CD8-positive, alpha-beta memory T cell (primary cell): ENCODE data around the gene CES1. TPM values are rescaled to one million over a fixed set of nuclear protein-coding genes. Genes with fewer than 3 reads are reported as not detected.
"Not testable (repeated sequence)": the region's sequence is repeated elsewhere in the genome, so short reads cannot be mapped to it uniquely, and the experiment has no call there.

Experiments
- CTCF ChIA-PET: fragments of 350-600 bp; sonication (Branson Sonifier 250); formaldehyde crosslinking; loops from one replicate; lab custom pipeline; 2021; ENCODE audit warnings: antibody characterized with exemption; lab: Charles Lee
- POLR2A ChIA-PET: fragments of 350-600 bp; sonication (Branson Sonifier 250); formaldehyde crosslinking; loops from one replicate; lab custom pipeline; 2021; ENCODE audit warnings: antibody characterized with exemption; lab: Charles Lee
- DNase-seq, 5 donors: peaks; one replicate each; pipeline versions ENCODE4 v3.0.0 to v3.0.0-alpha.2; 2020 to 2022; ENCODE audit warnings: mixed read lengths in 1 of 5
- H3K27ac ChIP-seq: one replicate; pipeline ENCODE4 v1.7.0; 2013; ENCODE audit warnings: low read depth, mild to moderate bottlenecking, low read length, moderate library complexity
- H3K27me3 ChIP-seq: 2 replicates; pipeline ENCODE4 v1.7.0; 2013; ENCODE audit warnings: low read length, mild to moderate bottlenecking; ENCODE audit not compliant: insufficient read depth, poor library complexity, severe bottlenecking
- H3K36me3 ChIP-seq: 2 replicates; pipeline ENCODE4 v1.7.0; 2013; ENCODE audit warnings: mild to moderate bottlenecking, low read length, moderate library complexity; ENCODE audit not compliant: insufficient read depth
- H3K4me1 ChIP-seq: 2 replicates; pipeline ENCODE4 v1.7.0; 2013; ENCODE audit warnings: mild to moderate bottlenecking, low read length, moderate library complexity; ENCODE audit not compliant: insufficient read depth
- H3K4me3 ChIP-seq: 2 replicates; pipeline ENCODE4 v1.7.0; 2013; ENCODE audit warnings: mild to moderate bottlenecking, low read length
- H3K9me3 ChIP-seq: 2 replicates; pipeline ENCODE4 v1.7.0; 2013; ENCODE audit warnings: mild to moderate bottlenecking, low read length
- H3K27ac Mint-ChIP-seq, 8 donors: one replicate each; pipeline ENCODE4 v1.8.0; 2020 to 2021; ENCODE audit warnings: mixed read lengths in 8 of 8, mild to moderate bottlenecking in 6 of 8, inconsistent platforms in 3 of 8, moderate library complexity in 3 of 8
- H3K27me3 Mint-ChIP-seq, 2 donors: one replicate each; pipeline ENCODE4 v1.8.0; 2020 to 2021; ENCODE audit warnings: mixed read lengths in 2 of 2, mild to moderate bottlenecking in 1 of 2, moderate library complexity in 1 of 2
- H3K36me3 Mint-ChIP-seq, 3 donors: one replicate each; pipeline ENCODE4 v1.8.0; 2020 to 2021; ENCODE audit warnings: mixed read lengths in 3 of 3, inconsistent platforms in 1 of 3, mild to moderate bottlenecking in 1 of 3
- H3K4me1 Mint-ChIP-seq, 3 donors: one replicate each; pipeline ENCODE4 v1.8.0; 2020 to 2021; ENCODE audit warnings: mixed read lengths in 3 of 3, inconsistent platforms in 1 of 3, mild to moderate bottlenecking in 1 of 3
- H3K4me3 Mint-ChIP-seq, 7 donors: one replicate each; pipeline ENCODE4 v1.8.0; 2020 to 2021; ENCODE audit warnings: mixed read lengths in 7 of 7, mild to moderate bottlenecking in 6 of 7, moderate library complexity in 4 of 7, inconsistent platforms in 2 of 7
- H3K9me3 Mint-ChIP-seq, 5 donors: one replicate each; pipeline ENCODE4 v1.8.0; 2020 to 2022; ENCODE audit warnings: mixed read lengths in 5 of 5, mild to moderate bottlenecking in 3 of 5, moderate library complexity in 2 of 5, inconsistent platforms in 1 of 5
- polyA plus RNA-seq: library from polyadenylated mRNA; unstranded; fragments of 300-500 nt; fragmentation: Illumina TruSeq; gene quantifications from one replicate; pipeline ENCODE4 v1.2.3, GENCODE V29; 2021
- total RNA-seq, 2 experiments: library from RNA; stranded (reverse); gene quantifications; one replicate each; pipeline ENCODE4 v1.2.3, GENCODE V29; 2021

Gene CES1
- total and polyA plus RNA-seq, 3 experiments from 2014 or later, result 0.24 to 4.9 TPM; not detected in 1

GRCh38 chr16:55861288-55861687, 28.4 kb upstream of the CES1 start:
- no peaks in the 10 kb centered on the region for H3K36me3 Mint-ChIP-seq
- CTCF ChIA-PET, result no interaction called here

GRCh38 chr16:55857650-55858049, 24.8 kb upstream of the CES1 start:
- DNase-seq, POLR2A ChIA-PET, H3K36me3 Mint-ChIP-seq, H3K4me1 Mint-ChIP-seq, H3K27ac Mint-ChIP-seq, H3K9me3 ChIP-seq, H3K4me3 ChIP-seq, CTCF ChIA-PET, H3K27me3 ChIP-seq, H3K4me3 Mint-ChIP-seq, H3K9me3 Mint-ChIP-seq, H3K27ac ChIP-seq, H3K36me3 ChIP-seq, H3K4me1 ChIP-seq: not testable (repeated sequence)
- peaks cover 21 to 29% of the 10 kb centered on the region in 2 donors for H3K27me3 Mint-ChIP-seq

More at GRCh38 chr16:55861288-55861687, 28.4 kb upstream of the CES1 start:
- Mint-ChIP-seq H3K27me3 (peaks cover 12 to 13% of the 10 kb centered on the region in 2 donors), H3K9me3 (no peaks in the 10 kb centered on the region), H3K4me1 (no peaks in the 10 kb centered on the region), H3K27ac (no peak overlapping the region), H3K4me3 (no peak overlapping the region)
- Histone ChIP-seq H3K27me3 (peaks cover 8% of the 10 kb centered on the region), H3K36me3 (no peaks in the 10 kb centered on the region), H3K27ac (no peak overlapping the region), H3K4me1 (no peaks in the 10 kb centered on the region), H3K4me3 (no peak overlapping the region), H3K9me3 (no peaks in the 10 kb centered on the region)
- DNase-seq, result no peak
- POLR2A ChIA-PET, result no interaction called here

GRCh38 chr16:55856950-55857349, 24.1 kb upstream of the CES1 start:
- Mint-ChIP-seq H3K36me3 (no peaks in the 10 kb centered on the region), H3K27ac (no peak overlapping the region), H3K4me1 (no peaks in the 10 kb centered on the region), H3K9me3 (no peaks in the 10 kb centered on the region), H3K27me3 (peaks cover 21 to 29% of the 10 kb centered on the region in 2 donors), H3K4me3 (no peak overlapping the region)
- no peak overlapping the region for H3K4me3 ChIP-seq
- DNase-seq, result no peak
- CTCF ChIA-PET, result no interaction called here
- H3K27me3 ChIP-seq, result peaks cover 4% of the 10 kb centered on the region
- POLR2A ChIA-PET, result no interaction called here
- no peaks in the 10 kb centered on the region for H3K36me3 ChIP-seq
- no peak overlapping the region for H3K27ac ChIP-seq
- H3K4me1 ChIP-seq, result no peaks in the 10 kb centered on the region
- no peaks in the 10 kb centered on the region for H3K9me3 ChIP-seq

- no peak for DNase-seq
Observed at GRCh38 chr16:55853114-55853513, 20.2 kb upstream of the CES1 start.

GRCh38 chr16:55849536-55849935, 16.6 kb upstream of the CES1 start:
- Histone ChIP-seq H3K27ac (no peak overlapping the region), H3K4me1 (no peaks in the 10 kb centered on the region), H3K27me3 (no peaks in the 10 kb centered on the region), H3K36me3 (no peaks in the 10 kb centered on the region), H3K4me3 (no peak overlapping the region), H3K9me3 (no peaks in the 10 kb centered on the region)
- ChIA-PET POLR2A (no interaction called here), CTCF (interaction anchor here (0.7 kb wide), 1 partner anchor 10 kb away, joined by 3 read pairs; no protein-coding TSS in a partner anchor)
- Mint-ChIP-seq H3K9me3 (no peaks in the 10 kb centered on the region), H3K4me1 (no peaks in the 10 kb centered on the region), H3K27me3 (peaks cover 26 to 48% of the 10 kb centered on the region in 2 donors), H3K4me3 (no peak overlapping the region), H3K36me3 (no peaks in the 10 kb centered on the region), H3K27ac (no peak overlapping the region)
- no peak for DNase-seq

More at GRCh38 chr16:55853114-55853513, 20.2 kb upstream of the CES1 start:
- Mint-ChIP-seq H3K4me1 (no peaks in the 10 kb centered on the region), H3K27me3 (peaks cover 25 to 47% of the 10 kb centered on the region in 2 donors), H3K4me3 (no peak overlapping the region), H3K9me3 (no peaks in the 10 kb centered on the region), H3K36me3 (no peaks in the 10 kb centered on the region), H3K27ac (no peak overlapping the region)
- ChIA-PET POLR2A (no interaction called here), CTCF (no interaction called here)
- Histone ChIP-seq H3K36me3 (no peaks in the 10 kb centered on the region), H3K4me1 (no peaks in the 10 kb centered on the region), H3K4me3 (no peak overlapping the region), H3K9me3 (no peaks in the 10 kb centered on the region), H3K27me3 (peaks cover 4% of the 10 kb centered on the region), H3K27ac (no peak overlapping the region)

- Histone ChIP-seq H3K27me3 (no peaks in the 10 kb centered on the region), H3K27ac (no peak overlapping the region), H3K4me3 (no peak overlapping the region), H3K9me3 (no peaks in the 10 kb centered on the region), H3K36me3 (no peaks in the 10 kb centered on the region), H3K4me1 (no peaks in the 10 kb centered on the region)
- Mint-ChIP-seq H3K27me3 (peaks cover 26 to 51% of the 10 kb centered on the region in 2 donors), H3K36me3 (no peaks in the 10 kb centered on the region), H3K9me3 (no peaks in the 10 kb centered on the region), H3K4me3 (no peak overlapping the region), H3K27ac (no peak overlapping the region), H3K4me1 (no peaks in the 10 kb centered on the region)
- POLR2A ChIA-PET, result no interaction called here
- CTCF ChIA-PET, result no interaction called here
- DNase-seq, result no peak
Observed at GRCh38 chr16:55846598-55847346, 13.9 kb upstream of the CES1 start.

GRCh38 chr16:55843105-55843395, 10.2 kb upstream of the CES1 start:
- Histone ChIP-seq H3K27me3 (no peaks in the 10 kb centered on the region), H3K36me3 (no peaks in the 10 kb centered on the region), H3K4me1 (no peaks in the 10 kb centered on the region), H3K9me3 (no peaks in the 10 kb centered on the region), H3K27ac (no peak overlapping the region), H3K4me3 (no peak overlapping the region)
- Mint-ChIP-seq H3K4me3 (no peak overlapping the region), H3K27ac (no peak overlapping the region), H3K9me3 (no peaks in the 10 kb centered on the region), H3K36me3 (no peaks in the 10 kb centered on the region), H3K27me3 (peaks cover 10 to 32% of the 10 kb centered on the region in 2 donors), H3K4me1 (peaks cover 4 to 9% (median 5%) of the 10 kb centered on the region in 3 donors)
- no peak for DNase-seq
- CTCF ChIA-PET, result no interaction called here
- POLR2A ChIA-PET, result no interaction called here

GRCh38 chr16:55842369-55843104, 9.6 kb upstream of the CES1 start:
- peak in 2 of 5 donors; percentile 12 to 15 for DNase-seq
- Mint-ChIP-seq H3K27me3 (peaks cover 11 to 32% of the 10 kb centered on the region in 2 donors), H3K4me3 (no peak overlapping the region), H3K4me1 (peaks cover 4 to 9% (median 5%) of the 10 kb centered on the region in 3 donors), H3K36me3 (no peaks in the 10 kb centered on the region), H3K9me3 (no peaks in the 10 kb centered on the region), H3K27ac (no peak overlapping the region)
- no peaks in the 10 kb centered on the region for H3K4me1 ChIP-seq
- no peaks in the 10 kb centered on the region for H3K27me3 ChIP-seq
- POLR2A ChIA-PET, result no interaction called here
- H3K36me3 ChIP-seq, result no peaks in the 10 kb centered on the region
- no peak overlapping the region for H3K4me3 ChIP-seq
- H3K27ac ChIP-seq, result no peak overlapping the region
- CTCF ChIA-PET, result interaction anchor here (1.1 to 1.5 kb wide), 3 partner anchors 129 to 378 kb away, joined by 5 to 13 read pairs (median 9); no protein-coding TSS in a partner anchor
- H3K9me3 ChIP-seq, result no peaks in the 10 kb centered on the region
